GM13976 (cell line): ENCODE measurements around the gene UMAD1.

ENCODE experiments used
- DNase-seq: peaks from one replicate; pipeline ENCODE4 v3.0.0; 2012; ENCODE audit warnings: low spot score
- CTCF ChIP-seq: IDR thresholded peaks from 2 replicates; pipeline ENCODE4 v1.5.1; 2012; ENCODE audit warnings: borderline replicate concordance, mild to moderate bottlenecking; ENCODE audit not compliant: insufficient read depth; ENCODE audit errors: extremely low read depth, missing control alignments, control extremely low read depth
- in situ Hi-C: fragments of 300-500 bp; cut with MboI; formaldehyde crosslinking; loops from one replicate; pipeline ENCODE4 v1.12.0; 2022; ENCODE audit warnings: low sequenced_read_pairs, mixed read lengths, inconsistent platforms; ENCODE audit not compliant: unreplicated experiment

UMAD1 gene

DNA sequence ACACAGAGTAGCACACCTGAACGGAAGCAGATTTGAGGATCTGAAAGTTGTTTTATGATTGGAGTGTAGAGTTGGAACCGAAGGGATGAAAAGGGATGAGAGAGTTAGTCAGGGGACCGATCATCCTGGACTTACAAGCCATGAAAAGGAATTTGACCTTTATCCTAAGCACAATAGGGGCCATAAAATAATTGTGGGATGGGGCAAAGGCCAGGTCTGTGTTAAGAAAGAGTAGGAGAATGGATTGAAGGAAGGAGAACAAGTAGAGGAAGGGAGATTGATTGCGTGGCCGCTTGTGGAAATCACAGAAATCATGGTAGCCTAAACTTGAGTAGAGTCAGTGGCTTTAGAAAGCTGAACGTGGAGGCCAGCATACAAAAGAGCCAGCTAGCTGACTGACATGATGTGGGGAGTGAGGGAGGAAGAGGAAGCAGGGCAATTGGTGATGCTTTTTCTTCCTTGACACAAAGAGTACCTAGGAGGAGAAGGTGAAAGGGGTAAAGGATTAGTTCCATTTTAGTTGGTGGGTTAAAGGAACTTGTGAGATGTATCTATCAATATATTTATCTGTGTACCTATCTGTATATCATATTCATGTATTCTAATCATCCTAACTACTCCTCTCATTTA, 144.9 kb downstream of the UMAD1 start:
- TF ChIP-seq CTCF = no peak
- in situ Hi-C loops = no loop called here
- DNase-seq = no peak

DNA sequence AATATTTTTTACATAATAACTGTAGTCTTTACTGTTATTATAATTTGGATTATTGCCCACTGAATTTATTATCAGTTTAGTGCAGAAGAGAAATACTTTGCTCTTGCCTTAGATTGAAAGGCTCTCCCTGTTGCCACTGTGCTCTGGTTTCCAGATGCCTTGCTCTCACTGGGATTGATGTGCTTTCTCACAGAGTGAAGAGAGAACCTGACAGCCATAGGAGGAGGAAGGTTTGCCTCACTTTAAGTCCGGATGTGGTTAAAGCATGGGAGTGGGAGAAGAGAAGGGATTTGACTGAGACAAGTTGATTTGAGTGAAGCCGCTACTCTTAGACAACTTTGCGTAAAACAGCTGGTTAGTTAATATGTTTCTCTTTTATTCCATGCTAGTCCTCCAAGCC, 146.0 kb downstream of the UMAD1 start:
- TF ChIP-seq CTCF = no peak
- DNase-seq = no peak
- in situ Hi-C loops = no loop called here

DNA sequence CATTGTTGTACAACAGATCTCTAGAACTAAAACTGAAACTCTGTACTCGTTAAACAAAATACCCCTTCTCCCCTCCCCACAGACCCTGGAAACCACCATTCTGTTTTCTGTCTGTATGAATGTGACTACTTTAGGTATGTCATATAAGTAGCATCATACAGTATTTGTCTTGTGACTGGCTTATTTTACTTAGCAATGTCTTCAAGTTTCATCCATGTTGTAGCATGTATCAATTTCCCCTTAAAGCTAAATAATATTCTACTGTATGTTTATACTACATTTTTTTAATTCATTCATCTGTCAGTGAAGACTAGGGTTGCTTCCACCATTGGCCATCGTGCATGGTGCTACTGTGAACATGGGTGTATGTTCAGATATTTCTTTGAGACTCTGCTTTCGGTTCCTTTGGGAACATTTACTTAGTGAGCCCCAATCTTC, 149.0 kb downstream of the UMAD1 start:
- in situ Hi-C loops = no loop called here
- no peak for TF ChIP-seq CTCF
- DNase-seq = peak; percentile 40

GRCh38 chr7:7790041-7790741, 149.6 kb downstream of the UMAD1 start:
- in situ Hi-C loops = no loop called here
- no peak for DNase-seq
- no peak for TF ChIP-seq CTCF

DNA sequence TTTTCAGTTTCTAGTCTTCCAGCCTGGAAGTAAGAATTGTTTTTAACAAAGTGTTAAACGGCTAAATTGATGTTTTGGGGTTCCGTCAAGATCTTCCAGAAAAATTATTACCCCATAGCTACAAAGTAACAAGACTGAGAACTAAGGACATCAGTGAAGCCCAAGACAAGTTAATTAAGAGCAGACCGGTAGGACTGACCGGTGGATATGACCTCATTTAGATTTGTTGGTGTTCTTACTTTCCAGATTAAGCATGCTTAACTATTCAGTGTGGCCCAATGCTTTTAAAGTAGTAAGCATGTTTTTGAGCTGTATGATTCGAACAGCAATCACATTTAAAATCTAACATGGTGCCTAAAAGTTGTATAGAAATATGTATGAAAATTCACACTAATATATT, 151.0 kb downstream of the UMAD1 start:
- no peak for DNase-seq
- in situ Hi-C loops = no loop called here
- no peak for TF ChIP-seq CTCF

DNA sequence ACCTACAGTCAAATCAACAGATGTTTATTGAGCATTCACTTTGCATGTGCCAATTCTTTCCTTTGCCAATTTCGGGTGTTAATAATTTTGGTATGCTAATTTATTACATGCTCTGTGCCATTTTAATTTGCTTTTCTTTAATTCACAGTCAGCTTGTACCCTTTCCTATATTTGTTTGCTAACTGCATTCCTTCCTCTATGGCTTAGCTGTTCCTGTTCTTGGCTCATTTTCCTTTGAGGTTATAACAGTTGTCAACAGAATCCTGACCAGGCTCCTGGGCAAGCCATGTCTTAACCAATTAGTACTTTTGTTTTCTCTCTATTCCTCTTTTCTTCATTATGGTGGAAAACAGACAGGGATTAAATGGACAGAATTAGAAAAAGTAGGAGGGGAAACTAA, 151.5 kb downstream of the UMAD1 start:
- in situ Hi-C loops = no loop called here
- no peak for TF ChIP-seq CTCF
- no peak for DNase-seq
